Endothelial cell of umbilical vein (primary cell): ENCODE data around the gene RRAS.

Experiments used
- EZH2 ChIP-seq: IDR thresholded peaks from 2 replicates; pipeline ENCODE4 v1.6.1; 2012; ENCODE audit warnings: borderline replicate concordance, low read depth, mild to moderate bottlenecking, moderate library complexity, low read length, inconsistent platforms; ENCODE audit not compliant: severe bottlenecking
- FOS ChIP-seq: IDR thresholded peaks from 2 replicates; pipeline ENCODE4 v1.6.1; 2011; ENCODE audit warnings: mild to moderate bottlenecking, low read length, moderate library complexity, borderline replicate concordance; ENCODE audit not compliant: insufficient read depth
- MAX ChIP-seq: IDR thresholded peaks from 2 replicates; pipeline ENCODE4 v1.6.1; 2011; ENCODE audit not compliant: insufficient read depth, insufficient read length
- POLR2AphosphoS5 ChIP-seq: IDR thresholded peaks from 2 replicates; pipeline ENCODE4 v1.6.1; 2012; ENCODE audit warnings: low read depth, mild to moderate bottlenecking, control low read depth, low read length, moderate library complexity; ENCODE audit not compliant: insufficient read depth
- TF ChIP-seq, protein P1 (sequence below), 2 donors: IDR thresholded peaks; 1 replicate in 1 of 2; 2 replicates in 1 of 2; pipeline ENCODE4 v1.5.1; 2011; ENCODE audit warnings: low read length in 2 of 2, mild to moderate bottlenecking in 2 of 2, moderate library complexity in 2 of 2, control low read depth in 1 of 2, inconsistent platforms in 1 of 2, low read depth in 1 of 2; ENCODE audit not compliant: insufficient read depth in 1 of 2; ENCODE audit errors: extremely low read depth in 1 of 2

GRCh38 chr19:49652551-49653465, 12.9 kb upstream of the RRAS start:
- TF ChIP-seq, protein P1, sequence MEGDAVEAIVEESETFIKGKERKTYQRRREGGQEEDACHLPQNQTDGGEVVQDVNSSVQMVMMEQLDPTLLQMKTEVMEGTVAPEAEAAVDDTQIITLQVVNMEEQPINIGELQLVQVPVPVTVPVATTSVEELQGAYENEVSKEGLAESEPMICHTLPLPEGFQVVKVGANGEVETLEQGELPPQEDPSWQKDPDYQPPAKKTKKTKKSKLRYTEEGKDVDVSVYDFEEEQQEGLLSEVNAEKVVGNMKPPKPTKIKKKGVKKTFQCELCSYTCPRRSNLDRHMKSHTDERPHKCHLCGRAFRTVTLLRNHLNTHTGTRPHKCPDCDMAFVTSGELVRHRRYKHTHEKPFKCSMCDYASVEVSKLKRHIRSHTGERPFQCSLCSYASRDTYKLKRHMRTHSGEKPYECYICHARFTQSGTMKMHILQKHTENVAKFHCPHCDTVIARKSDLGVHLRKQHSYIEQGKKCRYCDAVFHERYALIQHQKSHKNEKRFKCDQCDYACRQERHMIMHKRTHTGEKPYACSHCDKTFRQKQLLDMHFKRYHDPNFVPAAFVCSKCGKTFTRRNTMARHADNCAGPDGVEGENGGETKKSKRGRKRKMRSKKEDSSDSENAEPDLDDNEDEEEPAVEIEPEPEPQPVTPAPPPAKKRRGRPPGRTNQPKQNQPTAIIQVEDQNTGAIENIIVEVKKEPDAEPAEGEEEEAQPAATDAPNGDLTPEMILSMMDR (IDR thresholded peaks at IDR 0.05; ENCODE audit: extremely low read depth in 1 of 2, insufficient read depth in 1 of 2, low read depth in 1 of 2, low read length in 2 of 2) = no peak
- TF ChIP-seq MAX = no peak
- no peak for TF ChIP-seq EZH2
- no peak for TF ChIP-seq FOS
- TF ChIP-seq POLR2AphosphoS5 = no peak
